Measurements from ENCODE around the gene TCF25.

The TCF25 gene

DNA sequence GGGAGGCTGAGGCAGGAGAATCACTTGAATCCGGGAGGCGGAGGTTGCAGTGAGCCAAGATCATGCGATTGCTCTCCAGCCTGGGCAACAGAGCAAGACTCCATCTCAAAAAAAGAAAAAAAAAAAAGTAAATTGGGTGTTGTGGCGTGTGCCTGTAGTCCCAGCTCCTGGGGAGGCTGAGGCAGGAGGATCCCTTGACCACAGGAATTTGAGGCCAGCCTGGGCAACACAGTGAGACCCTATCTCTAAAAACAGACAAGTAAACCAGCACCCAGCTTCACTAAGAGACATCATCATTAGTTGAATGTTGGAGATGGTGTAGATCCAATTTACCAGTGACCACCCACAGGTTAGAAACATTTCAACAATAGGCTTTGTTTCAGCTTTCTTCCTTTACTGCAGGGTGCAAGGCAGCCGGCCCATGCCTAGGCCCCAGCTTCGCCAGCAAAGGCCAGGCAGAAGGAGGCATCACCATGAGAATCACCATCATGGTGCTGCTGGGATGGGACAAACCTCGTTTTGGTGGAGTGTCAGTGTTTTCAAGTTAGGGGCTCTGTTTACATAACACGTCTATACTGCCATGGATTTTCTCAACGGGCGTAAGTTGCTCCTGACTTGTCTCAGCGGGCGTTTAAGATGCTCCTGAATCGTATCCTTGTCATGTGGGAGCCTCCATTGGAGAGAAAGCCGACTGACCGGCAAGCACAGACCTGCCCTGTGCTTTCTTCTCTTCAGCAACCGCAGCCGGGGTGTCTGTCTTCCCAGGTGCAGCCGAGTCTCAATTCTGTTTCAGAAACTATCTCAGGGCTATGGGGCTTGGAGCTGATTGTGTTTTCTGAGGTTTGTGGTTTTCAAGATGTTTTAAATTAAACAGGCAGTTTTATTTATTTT, 7.3 kb downstream of the TCF25 start:
- DNase-seq (ENCODE audit: low read depth), result no peak

DNA sequence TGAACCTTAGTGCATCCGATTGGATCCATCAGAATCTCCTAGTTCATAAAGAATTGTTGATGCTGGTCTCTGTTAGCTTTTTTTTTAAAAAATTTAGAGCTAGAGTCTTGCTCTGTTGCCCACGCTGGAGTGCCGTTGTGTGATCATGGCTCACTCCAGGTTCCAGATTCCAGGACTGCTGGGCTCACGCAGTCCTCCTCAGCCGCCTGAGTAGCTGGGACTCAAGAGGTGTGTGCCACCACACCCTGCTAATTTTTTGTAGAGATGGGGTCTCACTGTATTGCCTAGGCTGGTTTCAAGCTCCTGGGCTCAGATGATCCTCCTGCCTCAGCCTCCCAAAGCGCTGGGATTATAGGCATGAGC, 8.0 kb downstream of the TCF25 start:
- DNase-seq (ENCODE audit: low read depth), result no peak

DNA sequence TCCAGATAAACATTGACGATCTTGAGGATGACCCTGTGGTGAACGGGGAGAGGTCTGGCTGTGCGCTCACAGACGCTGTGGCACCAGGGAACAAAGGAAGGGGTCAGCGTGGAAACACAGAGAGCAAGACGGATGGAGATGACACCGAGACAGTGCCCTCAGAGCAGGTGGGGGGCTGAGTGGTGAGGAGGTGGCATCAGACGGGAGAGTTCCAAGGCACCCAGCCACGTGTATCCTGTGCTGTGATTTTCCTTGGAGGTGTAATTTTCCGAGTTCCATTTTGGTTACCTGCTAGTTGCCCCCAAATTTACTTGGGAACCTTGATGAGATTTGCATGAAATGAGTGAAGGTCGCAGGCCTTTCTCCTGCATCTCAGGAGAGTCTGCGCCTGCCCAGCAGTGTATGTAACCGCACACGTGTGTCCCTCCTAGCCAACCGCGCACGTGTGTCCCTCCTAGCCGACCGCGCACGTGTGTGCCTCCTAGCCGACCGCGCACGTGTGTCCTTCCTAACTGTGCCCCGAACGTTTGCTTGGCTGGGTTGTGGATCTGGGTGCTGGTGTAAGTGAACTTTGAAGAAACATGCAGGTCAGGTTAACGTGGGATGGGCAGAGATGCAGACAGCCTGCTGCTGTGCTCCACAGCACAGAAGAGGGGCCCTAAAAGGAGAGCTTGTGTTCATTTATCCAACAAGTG, 10.1 kb downstream of the TCF25 start:
- DNase-seq (ENCODE audit: low read depth), result no peak

DNA sequence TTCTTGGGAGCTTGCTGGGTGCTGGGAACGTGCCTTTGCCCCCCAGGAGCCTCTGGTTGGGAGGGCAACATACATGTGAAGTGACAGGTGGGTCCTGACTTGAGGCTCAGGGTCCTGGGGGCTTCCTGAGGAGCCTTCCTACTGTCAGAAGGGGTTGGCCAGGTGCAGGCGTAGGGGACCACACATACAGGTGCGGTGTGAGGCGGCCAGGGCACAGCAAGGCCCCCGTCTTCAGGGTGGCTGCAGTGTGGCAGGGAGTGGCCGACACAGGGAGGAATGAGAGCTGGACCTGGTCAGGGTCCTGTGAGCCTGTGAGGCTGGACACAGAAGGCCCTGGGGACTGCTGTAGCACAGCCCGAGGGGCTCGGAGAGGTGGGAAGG, 10.6 kb downstream of the TCF25 start:
- no peak for DNase-seq (ENCODE audit: low read depth)

DNA sequence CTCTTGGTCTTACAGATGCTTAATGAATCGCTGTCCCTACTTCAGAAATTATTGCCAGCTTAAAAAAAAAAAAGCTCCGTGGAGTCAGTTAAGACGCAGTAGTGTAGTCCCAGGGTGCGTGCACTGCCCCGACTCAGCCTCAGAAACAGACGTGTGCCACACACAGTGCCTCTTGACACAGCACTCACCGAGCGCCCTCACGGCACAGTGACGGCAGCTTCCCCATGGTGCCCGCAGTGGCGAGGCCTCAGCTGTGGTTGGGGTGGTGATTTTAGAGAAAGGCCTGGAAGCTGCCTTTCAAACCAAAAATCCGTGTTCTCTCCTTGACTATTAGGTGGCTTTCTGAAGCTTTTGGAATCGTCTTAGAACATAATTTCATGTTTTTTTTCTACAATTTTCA, 13.9 kb downstream of the TCF25 start:
- DNase-seq (ENCODE audit: low read depth), result no peak

DNA sequence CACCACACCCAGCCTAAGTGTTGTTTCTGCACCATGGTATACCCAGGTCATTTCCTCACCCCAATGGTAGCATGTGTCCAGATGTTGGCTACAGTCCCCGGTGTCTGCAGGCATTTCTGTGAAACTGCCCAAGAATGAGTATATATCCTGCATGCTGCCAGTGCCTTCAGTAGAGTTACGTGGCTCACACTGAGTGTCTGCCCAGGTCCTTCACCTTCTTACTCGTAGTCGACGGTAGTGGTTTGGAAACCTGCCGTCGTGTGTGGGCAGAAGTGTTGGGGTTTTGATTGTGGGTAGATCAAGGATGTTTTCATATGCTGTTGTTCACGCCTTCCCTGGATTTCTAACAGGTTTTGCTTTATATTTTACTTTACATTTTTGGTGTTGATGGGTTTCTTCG, 16.8 kb downstream of the TCF25 start:
- DNase-seq (ENCODE audit: low read depth), result no peak

DNA sequence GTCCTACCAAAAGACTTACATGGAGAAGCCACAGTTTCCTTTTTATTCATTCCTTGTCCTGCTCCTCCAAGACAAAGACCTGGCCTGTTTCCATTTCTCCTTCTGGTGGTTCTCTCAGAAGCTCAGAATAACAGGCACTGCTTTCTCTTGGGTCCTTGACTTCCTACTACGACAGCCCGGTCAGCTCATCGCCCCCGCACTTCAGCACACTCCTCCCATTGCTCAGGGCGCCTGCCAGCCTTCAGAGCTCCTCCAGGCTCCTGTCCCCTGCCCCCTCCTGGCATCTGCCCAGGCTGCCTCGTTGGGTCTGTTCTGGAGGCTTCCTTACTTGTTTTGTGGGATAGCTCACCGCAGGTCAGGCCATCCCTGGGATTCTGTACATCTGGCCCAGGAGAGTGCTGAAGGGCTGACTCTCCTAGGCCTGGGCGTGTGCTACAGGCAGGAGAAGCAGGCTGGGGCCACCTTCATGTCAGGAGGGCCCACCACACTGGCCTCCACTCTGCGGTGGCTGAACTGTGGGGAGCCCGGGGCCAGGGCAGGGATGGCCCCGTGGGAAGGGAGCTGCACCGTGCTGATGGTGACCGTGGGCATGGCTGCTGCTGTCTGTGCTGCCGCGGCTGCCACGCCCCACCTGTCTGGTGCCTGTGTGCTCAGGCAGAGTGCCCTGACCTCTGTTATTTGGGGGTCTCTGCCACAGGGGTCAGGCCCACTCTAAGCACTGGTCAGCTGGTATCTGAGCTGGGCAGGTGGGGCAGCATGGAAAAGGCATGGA, 17.7 kb downstream of the TCF25 start:
- DNase-seq (ENCODE audit: low read depth), result no peak

DNA sequence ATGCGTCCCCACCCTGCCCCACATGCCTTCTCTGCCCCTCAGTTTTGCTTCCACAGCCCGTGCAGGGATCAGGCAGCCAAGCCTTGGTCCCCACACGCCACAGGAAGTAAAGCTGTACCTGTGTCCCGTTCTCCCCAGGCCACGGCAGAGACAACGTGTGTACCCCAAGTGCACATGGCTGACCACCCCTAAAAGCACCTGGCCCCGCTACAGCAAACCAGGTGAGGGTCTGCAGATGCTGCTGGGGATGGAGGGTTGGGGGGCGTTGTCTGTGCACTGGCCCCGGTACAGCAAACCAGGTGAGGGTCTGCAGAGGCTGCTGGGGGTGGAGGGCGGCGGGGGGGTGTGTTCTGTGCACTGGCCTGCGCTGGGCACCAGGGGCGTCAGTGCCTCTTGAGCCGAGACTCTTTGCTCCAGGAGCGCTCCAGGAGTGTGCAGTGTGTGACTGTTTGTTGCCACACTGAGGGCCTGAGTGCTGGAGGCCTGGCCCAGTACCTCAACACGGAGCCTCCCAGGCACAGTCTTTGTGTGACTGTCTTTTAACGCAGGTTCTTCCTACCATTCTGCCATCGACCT, 18.8 kb downstream of the TCF25 start:
- DNase-seq (ENCODE audit: low read depth), result no peak

DNA sequence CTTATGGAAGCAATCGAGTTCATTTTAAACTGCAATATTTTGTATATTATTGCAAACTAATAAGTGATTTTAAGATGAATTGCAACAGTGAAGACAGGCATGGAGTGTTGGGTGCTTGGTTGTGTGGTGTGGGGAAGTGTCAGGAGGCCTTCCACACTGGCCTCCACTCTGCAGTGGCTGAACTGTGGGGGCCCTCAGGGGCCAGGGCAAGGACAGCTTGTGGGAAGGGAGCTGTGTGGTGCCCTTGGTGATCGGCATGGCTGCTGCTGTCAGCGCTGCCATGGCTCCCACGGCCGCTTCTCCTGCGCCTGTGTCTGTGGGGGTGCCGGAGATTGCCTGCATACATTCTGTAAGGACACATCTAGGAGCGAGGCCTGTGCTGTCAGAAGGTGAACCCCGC, 19.2 kb downstream of the TCF25 start:
- DNase-seq (ENCODE audit: low read depth), result no peak

DNA sequence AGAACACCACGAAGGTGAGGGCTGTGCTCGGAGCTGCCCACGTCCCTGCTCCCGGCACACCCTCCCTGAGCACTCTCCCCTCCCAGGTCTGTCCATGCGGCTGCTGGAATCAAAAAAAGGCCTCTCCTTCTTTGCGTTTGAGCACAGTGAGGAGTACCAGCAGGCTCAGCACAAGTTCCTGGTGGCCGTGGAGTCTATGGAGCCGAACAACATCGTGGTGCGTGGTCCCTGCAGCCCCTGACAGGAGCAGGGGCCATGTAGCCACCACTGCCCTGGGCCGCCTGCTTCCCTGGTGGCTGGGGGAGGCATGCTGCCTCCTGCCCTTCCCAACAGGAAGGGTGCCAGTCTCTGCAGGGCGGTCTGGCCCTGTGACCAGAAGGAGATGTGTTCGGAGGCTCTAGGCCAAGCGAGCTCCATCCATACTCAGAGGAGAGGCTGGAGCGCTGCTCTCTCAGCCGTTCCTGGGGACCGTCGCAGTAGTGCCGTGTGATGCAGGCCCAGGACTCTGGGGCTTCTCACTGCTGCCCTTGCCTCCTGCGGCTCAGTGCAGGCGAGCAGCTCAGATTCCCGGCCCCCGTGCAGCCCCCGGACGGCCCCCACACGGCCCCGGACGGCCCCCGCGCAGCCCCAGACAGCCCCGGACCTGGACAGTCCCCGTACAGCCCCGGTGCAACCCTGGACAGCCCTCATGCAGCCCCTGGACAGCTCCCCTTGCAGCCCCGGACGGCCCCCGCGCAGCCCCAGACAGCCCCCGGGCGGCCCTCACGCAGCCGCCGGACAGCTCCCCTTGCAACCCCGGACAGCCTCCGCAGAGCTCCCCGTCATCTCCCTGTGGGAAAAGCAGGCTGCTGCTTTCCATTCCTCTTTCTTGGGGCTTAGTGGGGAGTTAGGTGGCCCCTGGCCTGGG, 20.5 kb downstream of the TCF25 start:
- no peak for DNase-seq (ENCODE audit: low read depth)

DNA sequence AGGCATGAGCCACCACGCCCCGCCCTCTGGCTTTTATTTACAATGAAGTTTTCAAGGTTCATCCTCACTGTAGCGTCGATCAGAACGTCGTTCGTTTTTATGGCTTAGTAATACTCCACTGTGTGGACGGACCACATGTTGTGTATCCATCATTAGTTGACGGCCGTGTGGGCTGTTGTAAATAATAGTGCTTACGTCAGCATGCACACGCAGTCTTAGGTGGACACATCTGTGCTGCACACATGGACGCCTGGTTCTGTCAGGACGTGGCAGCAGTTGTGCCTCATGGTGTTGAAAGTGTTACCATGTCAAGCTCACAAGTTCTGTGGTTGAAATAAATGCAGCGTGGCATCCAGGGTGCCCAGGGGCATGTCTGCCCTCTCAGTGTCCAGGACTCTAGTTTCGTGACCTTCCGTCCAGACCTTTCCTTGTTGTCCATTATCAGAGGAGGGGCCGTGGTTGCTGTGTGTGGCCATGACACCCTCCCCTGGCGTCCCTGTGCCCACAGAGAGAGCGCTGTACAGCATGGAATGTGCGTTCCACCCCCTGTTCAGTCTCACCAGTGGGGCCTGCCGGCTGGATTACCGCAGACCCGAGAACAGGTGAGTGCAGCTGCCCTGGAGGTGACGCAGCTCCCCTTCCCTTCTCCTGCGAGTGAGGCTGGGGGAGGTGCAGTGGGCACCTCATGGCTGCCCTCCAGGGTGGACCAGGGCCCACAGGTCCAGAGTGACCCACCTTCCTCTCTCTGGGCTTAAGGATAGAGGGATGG, 22.3 kb downstream of the TCF25 start:
- DNase-seq (ENCODE audit: low read depth), result no peak

DNA sequence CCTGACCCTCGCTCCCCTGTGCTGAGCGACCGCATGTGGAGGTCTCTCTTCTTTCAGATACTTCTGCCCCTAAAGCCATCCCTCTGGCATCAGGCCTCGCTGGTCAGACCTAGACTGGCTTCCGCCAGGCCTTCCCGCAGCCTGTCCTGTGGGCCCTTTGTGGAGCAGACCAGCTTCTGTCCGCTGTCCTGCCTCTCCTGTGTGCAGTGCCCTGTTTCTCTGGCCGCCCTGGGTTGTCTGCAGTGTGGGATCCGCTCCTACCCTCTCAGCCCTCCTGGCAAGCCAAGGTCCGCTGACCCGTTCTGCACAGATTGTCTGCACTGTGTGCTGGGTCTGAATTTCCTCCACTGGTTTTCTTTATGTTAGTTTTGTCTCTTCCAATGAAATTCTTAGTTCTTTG, 23.8 kb downstream of the TCF25 start:
- no peak for DNase-seq (ENCODE audit: low read depth)

DNA sequence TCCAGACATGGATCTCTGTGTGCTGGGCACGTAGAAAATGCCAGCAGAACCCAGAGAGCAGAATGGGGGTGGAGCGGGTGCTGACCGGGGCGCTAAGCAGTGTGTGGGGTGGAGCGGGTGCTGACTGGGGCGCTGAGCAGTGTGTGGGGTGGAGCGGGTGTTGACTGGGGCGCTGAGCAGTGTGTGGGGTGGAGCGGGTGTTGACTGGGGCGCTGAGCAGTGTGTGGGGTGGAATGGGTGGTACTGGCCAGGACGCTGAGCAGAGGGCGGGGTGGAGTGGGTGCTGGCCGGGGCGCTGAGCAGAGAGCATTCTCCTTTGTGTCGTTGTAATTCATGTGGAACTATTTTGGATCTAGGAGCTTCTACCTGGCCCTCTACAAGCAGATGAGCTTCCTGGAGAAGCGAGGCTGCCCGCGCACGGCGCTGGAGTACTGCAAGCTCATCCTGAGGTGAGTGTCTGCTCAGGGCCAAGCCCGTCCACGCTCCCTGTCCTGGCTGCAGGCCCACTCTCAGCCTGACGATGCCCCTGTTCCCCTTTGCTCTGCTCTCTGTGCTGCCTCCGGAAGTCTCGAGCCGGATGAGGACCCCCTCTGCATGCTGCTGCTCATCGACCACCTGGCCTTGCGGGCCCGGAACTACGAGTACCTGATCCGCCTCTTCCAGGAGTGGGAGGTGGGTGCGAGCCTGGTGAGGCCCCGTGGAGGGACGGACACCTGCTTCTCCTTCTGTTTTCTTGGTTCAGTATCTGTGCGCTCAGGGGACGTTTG, 25.0 kb downstream of the TCF25 start:
- DNase-seq (ENCODE audit: low read depth), result no peak

DNA sequence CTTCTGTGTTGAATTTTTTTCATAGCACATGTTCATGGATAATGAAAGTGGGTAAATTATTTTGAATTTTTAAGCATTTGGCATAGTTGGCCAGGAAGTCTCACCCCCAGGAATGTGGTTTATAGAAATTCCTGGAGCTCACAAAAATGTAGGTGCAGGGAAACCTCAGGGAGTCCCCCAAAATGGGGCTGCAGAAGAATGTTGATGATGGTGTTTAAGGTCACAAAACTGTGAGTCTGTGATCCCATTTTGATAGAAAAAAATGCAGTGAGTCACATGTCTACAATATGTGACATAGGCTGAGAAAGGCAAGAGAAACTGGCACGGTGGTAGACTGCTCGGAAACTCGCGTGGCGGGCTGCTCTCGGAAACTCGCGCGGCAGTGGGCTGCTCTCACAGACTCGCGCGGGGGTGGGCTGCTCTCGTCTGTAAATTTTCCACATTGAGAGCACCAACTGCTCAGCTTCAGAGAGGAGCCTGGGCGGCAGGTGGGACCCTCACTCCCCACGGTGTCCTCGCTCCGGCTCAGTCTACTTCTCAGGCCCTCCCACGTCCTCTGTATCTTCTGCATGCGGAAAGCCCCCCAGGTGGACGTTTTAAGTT, 26.6 kb downstream of the TCF25 start:
- DNase-seq (ENCODE audit: low read depth), result peak; percentile 43

DNA sequence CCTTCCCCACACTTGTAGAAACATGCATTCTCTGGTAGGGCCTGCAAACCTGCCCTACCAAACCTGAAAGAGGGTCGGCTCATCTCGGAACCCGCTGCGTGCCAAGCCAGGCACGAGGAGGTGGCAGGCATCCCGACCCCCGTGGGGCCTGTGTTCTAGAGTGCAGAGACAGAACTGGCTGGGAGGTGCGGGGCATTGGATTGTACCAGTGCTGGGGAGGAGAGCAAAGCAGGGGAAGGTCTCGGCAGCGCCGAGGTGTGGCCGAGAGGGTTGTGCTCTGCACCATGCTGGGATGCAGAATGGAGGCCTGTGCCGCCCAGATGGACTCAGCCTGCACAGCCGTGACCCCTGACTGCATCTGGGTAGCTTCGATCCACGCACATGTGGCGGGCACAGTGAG, 27.5 kb downstream of the TCF25 start:
- DNase-seq (ENCODE audit: low read depth), result no peak

DNA sequence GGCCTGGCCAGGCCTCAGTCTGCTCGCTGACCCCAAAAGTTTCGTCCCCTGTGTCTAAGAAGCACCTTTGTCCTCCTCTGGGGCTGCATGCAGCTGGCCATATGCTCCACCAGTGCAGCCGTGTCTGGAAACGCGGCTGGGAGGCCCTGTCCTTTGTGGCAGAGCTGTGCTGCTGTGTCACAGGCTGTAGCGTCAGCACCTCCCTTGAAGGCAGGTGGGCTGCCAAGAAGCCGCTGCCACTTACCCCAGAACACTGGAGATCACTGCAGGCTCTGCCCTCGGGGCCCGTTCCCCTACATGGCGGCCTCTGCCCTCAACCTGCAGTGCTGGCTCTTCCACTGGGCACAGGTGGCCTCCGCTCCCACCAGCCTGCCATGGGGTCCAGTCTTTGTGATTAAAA, 29.6 kb downstream of the TCF25 start:
- DNase-seq (ENCODE audit: low read depth), result no peak

DNA sequence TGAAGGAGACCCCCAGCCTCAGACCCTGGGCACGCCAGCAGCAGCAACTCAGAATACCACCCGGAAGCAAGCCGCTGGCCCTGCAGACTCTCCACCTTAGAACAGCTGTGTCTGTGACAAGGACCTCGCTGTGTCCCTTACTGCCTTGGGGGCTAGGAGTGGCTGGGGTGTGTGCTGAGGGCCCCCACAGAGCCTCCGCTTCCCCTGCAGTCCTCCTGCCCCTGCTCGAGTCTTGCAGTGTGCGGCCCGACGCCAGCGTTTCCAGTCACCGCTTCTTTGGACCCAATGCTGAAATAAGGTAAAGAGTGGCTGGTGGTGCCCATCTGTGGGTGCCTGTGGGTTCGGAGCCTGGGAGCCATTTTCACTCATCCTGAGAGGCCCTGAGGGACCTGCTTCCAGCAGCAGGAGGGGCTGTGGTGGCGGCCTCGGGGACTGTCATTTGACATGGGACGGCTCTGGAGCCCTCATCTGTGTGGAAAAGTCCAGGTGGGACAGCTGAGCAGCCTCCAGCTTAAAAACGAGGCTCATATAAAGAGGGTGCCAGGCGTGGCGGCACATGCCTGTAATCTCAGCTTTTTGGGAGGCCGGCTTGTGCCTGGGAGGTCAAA, 30.6 kb downstream of the TCF25 start:
- DNase-seq (ENCODE audit: low read depth), result no peak

DNA sequence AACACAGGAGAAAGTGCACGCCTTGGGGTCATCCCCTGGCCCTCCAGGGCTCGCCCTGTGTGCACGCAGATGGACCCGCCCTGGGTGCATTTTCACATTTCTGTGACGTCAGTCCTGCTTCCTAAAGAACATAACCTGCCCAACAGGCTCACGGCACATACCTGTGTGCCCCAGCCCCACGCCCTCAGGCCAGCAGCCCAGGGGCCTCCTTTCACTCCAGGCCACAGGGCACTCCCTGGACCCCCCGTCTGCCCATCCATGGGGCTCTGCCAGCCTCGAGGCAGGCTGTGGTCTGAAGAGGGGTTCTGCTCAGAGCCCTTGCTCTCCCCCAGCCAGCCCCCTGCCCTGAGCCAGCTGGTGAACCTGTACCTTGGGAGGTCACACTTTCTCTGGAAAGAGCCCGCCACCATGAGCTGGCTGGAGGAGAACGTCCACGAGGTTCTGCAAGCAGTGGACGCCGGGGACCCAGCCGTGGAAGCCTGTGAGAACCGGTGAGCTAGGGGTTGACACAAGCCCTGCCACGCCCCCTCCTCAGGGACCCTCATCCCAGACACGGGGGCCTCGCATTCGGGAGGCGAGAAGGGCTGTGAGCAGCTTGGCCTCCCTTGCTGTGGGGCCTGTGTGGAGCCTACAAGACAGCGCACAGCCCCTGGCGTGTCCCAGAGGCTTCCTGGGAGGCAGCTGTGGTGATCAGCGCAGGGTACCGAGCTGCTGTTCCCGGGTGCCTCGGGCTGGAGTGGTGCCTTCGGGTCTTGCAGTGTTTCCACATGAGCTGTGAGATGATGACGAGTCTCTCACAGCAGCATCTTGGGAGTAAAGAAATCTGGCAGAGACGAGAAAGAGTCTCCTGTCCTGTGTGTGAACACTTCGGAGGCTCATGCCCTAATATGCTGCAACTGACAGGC, 31.5 kb downstream of the TCF25 start:
- DNase-seq (ENCODE audit: low read depth), result no peak

Measured in EH (cell line).